Ishikawa (cell line): Measurements from ENCODE around the gene CCDC174.

ENCODE experiments used
- CEBPB ChIP-seq: IDR thresholded peaks from 2 replicates; pipeline ENCODE4 v1.6.1; 2012
- CREB1 ChIP-seq: IDR thresholded peaks from 2 replicates; pipeline ENCODE4 v1.6.1; 2012; ENCODE audit warnings: low read depth
- EGR1 ChIP-seq: IDR thresholded peaks from 2 replicates; pipeline ENCODE4 v1.6.1; 2012
- EP300 ChIP-seq: IDR thresholded peaks from 2 replicates; pipeline ENCODE4 v1.6.1; 2012; ENCODE audit warnings: borderline replicate concordance
- FOXM1 ChIP-seq: IDR thresholded peaks from 2 replicates; pipeline ENCODE4 v1.6.1; 2012; ENCODE audit warnings: low read depth, borderline replicate concordance
- NFIC ChIP-seq: IDR thresholded peaks from 2 replicates; pipeline ENCODE4 v1.6.1; 2012
- RAD21 ChIP-seq: IDR thresholded peaks from 2 replicates; pipeline ENCODE4 v1.6.1; 2012; ENCODE audit warnings: low read depth
- REST ChIP-seq: IDR thresholded peaks from 2 replicates; pipeline ENCODE4 v1.6.1; 2012; ENCODE audit warnings: low read depth, mild to moderate bottlenecking
- TAF1 ChIP-seq: IDR thresholded peaks from 2 replicates; pipeline ENCODE4 v1.6.1; 2012; ENCODE audit warnings: low read depth, mild to moderate bottlenecking
- TCF12 ChIP-seq: IDR thresholded peaks from 2 replicates; pipeline ENCODE4 v1.6.1; 2012; ENCODE audit warnings: low read depth
- TEAD4 ChIP-seq: IDR thresholded peaks from 2 replicates; pipeline ENCODE4 v1.6.1; 2012
- YY1 ChIP-seq: IDR thresholded peaks from 2 replicates; pipeline ENCODE4 v1.6.1; 2012; ENCODE audit warnings: low read depth
- ZBTB7A ChIP-seq: IDR thresholded peaks from 2 replicates; pipeline ENCODE4 v1.6.1; 2012; ENCODE audit warnings: low read depth
- TF ChIP-seq, protein P1 (sequence below): IDR thresholded peaks from 2 replicates; pipeline ENCODE4 v1.6.1; 2012
- TF ChIP-seq, protein P2 (sequence below): IDR thresholded peaks from 2 replicates; pipeline ENCODE4 v1.6.1; 2012

CCDC174 gene

DNA sequence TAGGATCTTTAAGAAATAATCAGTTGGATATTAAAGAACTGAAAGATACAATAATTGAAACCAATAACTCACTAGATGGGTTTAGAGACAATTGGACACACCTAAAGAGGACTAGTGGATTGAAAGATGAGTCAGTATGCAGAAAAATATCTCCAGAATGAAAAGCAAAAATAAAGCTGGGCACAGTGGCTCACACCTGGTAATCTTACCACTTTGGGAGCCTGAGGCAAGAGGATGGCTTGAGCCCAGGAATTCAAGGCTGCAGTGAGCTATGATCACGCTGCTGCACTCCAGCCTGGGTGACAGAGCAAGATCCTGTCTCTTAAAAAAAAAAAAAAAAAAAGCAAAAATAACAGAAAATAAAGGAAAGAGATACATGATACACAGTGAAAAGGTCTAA lies 37.4 kb upstream of the CCDC174 start:
- TF ChIP-seq CEBPB (no peak), NFIC (no peak)

DNA sequence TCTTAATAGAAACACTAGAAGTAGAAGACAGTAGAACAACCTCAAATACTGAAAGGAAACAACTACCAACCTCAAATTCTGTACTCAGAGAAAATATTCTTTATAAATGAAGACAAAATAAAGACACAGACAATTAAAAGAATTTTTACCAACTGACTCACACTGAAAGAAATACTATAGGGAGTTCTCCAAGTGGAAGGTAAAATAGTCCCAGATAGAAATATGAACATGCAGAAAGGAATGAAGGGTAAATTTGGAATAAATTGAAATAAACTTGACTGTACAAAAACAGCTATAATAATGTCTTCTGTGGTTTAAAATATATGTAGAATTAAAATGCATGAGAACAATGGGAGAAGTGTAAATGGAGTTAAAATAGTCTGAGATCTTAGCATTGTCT lies 36.7 kb upstream of the CCDC174 start:
- TF ChIP-seq RAD21 (no peak), FOXM1 (no peak), EP300 (no peak), TCF12 (no peak), ZBTB7A (no peak), TAF1 (no peak), CREB1 (no peak), CEBPB (no peak), NFIC (no peak), EGR1 (no peak), TEAD4 (no peak), YY1 (no peak), REST (no peak)
- TF ChIP-seq, protein P1, sequence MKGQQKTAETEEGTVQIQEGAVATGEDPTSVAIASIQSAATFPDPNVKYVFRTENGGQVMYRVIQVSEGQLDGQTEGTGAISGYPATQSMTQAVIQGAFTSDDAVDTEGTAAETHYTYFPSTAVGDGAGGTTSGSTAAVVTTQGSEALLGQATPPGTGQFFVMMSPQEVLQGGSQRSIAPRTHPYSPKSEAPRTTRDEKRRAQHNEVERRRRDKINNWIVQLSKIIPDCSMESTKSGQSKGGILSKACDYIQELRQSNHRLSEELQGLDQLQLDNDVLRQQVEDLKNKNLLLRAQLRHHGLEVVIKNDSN, result no peak
- TF ChIP-seq, protein P2, sequence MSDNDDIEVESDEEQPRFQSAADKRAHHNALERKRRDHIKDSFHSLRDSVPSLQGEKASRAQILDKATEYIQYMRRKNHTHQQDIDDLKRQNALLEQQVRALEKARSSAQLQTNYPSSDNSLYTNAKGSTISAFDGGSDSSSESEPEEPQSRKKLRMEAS, result no peak

DNA sequence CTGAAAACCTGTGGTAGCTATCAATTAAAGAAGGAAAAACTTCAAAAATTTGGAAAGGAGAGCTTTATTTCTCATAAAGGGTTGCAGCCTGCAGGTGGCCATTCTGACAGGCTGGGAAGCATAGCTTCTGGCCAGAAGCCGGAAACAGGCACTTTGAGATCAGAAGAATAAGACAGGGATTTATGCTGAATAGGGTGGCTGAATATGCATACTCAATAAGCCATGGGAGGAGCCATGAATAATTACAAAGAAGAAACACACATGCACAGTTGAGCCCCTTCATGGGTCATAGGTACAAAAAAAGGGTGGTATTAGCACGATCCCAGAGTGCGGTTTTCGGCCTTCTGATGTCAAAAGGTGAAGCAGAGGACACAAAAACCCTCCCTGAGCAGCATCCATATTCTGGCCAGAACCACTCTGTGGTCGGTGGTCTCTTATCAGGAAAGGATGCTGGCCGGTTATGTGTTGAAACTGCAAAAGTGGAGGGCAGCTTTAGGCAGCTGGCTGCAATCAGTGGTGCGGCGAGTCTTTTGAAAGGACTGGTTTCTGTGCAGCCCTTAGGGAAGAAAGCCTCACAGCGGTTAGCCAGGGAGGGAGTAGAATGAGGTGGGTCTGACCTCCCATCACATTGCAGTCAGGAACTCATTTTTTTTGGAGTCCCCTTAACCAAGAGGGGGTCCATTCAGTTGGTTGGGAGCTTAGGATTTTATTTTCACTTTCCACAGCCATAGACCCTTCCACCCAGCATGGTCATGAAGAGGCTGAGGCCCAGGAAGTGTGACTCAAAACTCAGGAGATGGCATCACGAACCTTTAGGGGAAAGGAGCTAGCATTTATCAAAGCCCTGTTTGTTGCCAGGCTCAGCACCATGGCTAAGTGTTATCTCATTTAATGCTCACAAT lies 34.7 kb upstream of the CCDC174 start:
- TF ChIP-seq EP300 (no peak), RAD21 (no peak), TAF1 (no peak), NFIC (no peak), CREB1 (no peak), FOXM1 (no peak), YY1 (no peak), EGR1 (no peak)
- TF ChIP-seq, protein P1, result no peak
- TF ChIP-seq, protein P2, result no peak

DNA sequence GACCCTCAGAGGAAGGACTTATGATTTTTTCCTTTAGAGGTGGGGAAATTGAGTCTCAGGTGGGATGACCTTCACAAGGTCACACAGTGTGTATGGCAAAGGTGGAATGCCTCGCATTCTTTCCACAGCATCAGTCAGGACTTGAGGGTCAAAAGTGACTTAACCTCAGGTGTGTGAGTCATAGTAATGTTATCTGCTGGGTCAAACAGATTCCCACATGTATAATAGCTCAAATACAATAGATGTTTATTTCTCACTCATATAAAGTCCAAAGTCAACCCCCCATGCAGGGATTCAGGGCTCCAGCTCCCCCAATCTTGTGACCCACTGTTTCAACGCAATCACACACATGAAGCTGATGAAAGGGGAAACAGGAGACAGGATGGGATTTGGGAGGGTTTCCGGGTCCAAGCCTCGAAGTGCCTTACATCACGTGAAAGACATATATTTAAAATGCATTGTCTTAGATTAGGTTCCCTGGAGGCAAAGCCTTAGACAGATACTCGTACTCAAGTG lies 34.0 kb upstream of the CCDC174 start:
- TF ChIP-seq NFIC, result no peak
- TF ChIP-seq TEAD4, result no peak
- TF ChIP-seq EGR1, result no peak
- TF ChIP-seq TAF1, result no peak
- TF ChIP-seq, protein P2, result no peak
- no peak for TF ChIP-seq TCF12

GRCh38 chr3:14619605-14620004 lies 32.0 kb upstream of the CCDC174 start:
- TF ChIP-seq TCF12, result no peak
- TF ChIP-seq EP300, result no peak
- TF ChIP-seq, protein P2, result no peak
- TF ChIP-seq YY1, result no peak
- TF ChIP-seq CEBPB, result no peak
- TF ChIP-seq ZBTB7A, result no peak
- no peak for TF ChIP-seq TEAD4
- no peak for TF ChIP-seq NFIC
- TF ChIP-seq CREB1, result no peak

DNA sequence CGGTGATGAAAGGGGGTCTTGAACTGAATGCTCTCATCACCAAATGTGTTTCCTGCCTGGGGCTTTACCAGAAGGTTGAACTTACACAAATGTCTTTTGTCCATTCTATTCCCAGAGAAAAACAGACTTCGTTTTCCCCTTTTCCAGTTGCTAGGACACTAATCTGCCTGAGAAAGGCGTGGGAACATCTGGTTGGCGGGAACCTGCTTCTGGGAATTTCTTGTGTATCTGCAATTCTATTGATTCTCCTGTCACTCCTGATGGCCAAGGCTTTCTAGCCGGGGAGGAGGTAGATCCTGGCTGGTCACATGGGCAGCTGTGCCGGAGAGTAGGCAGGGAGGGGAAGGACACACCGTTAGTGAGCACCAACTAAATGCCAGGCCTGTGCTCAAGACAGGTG lies 31.1 kb upstream of the CCDC174 start:
- no peak for TF ChIP-seq TEAD4
- TF ChIP-seq, protein P2, result no peak
- no peak for TF ChIP-seq EP300
- TF ChIP-seq REST, result no peak
- TF ChIP-seq ZBTB7A, result no peak
- no peak for TF ChIP-seq EGR1
- TF ChIP-seq CEBPB, result no peak
- TF ChIP-seq RAD21, result no peak
